IPS-15b (cell line): ENCODE data around the gene MAST2.

Experiments
- H3K27me3 ChIP-seq: one replicate; pipeline ENCODE4 v1.6.1; 2013; ENCODE audit warnings: low read length; ENCODE audit not compliant: control insufficient read depth, insufficient read depth
- H3K36me3 ChIP-seq: one replicate; pipeline ENCODE4 v1.6.1; 2013; ENCODE audit warnings: low read length; ENCODE audit not compliant: control insufficient read depth, insufficient read depth
- H3K4me1 ChIP-seq: one replicate; pipeline ENCODE4 v1.6.1; 2013; ENCODE audit warnings: mild to moderate bottlenecking, low read length; ENCODE audit not compliant: control insufficient read depth, insufficient read depth
- H3K4me3 ChIP-seq: one replicate; pipeline ENCODE4 v1.5.1; 2013; ENCODE audit warnings: low read depth, low read length
- H3K9ac ChIP-seq: one replicate; pipeline ENCODE4 v1.6.1; 2013; ENCODE audit warnings: low read depth, mild to moderate bottlenecking, low read length
- H3K9me3 ChIP-seq: one replicate; pipeline ENCODE4 v1.6.1; 2013; ENCODE audit warnings: mild to moderate bottlenecking, low read length; ENCODE audit not compliant: control insufficient read depth, insufficient read depth

Gene MAST2

DNA sequence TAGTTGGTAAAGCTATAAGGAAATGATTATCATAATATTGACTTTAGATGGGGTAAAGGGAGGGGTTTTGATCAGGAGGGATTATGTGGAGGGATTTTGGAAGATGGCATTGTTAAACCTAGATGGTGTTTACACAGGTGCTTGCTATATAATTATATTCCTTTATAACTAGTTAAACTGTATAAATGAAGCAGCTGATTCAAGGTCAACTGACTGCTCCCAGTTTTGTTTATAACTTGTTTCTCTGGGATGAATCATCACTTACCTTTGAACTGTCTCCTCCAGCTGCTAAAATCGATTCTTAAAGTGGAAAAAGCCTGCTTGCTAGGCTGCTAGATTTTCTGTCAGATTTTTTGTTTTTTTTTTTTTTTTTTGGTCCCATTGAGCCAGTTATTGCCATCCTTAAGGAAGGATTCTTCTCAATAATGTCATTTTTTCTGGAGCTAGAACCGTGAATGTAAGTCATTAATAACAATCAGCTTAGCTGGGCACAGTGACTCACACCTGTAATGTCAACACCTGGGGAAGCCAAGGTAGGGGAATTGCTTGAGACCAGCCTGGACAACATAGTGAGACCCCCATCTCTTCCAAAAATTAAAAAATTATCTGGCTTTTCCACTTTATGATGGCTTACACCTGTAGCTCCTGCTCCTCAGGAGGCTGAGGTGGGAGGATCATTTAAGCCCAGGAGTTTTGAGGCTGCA, 175.8 kb downstream of the MAST2 start:
- no peaks in the 10 kb centered on the region for H3K9me3 ChIP-seq
- no peak overlapping the region for H3K4me3 ChIP-seq
- no peaks in the 10 kb centered on the region for H3K27me3 ChIP-seq
- H3K4me1 ChIP-seq = no peaks in the 10 kb centered on the region
- no peaks in the 10 kb centered on the region for H3K36me3 ChIP-seq
- no peak overlapping the region for H3K9ac ChIP-seq

DNA sequence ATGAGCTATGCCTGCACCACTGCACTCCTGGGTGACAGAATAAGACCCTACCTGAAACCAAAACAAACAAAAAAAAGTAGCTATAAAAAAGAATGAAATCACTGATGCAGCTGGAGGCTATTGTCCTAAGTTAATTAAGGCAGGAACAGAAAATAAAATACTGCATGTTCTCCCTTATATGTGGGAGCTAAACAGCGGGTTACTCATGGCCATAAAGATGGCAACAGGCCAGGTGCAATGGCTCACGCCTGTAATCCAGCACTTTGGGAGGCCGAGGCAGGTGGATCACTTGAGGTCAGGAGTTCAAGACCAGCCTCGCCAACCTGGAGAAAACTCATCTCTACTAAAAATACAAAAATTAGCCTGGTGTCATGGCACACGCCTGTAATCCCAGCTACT, 176.4 kb downstream of the MAST2 start:
- Histone ChIP-seq H3K36me3 (no peaks in the 10 kb centered on the region), H3K4me1 (no peaks in the 10 kb centered on the region), H3K27me3 (no peaks in the 10 kb centered on the region), H3K9me3 (no peaks in the 10 kb centered on the region), H3K4me3 (no peak overlapping the region), H3K9ac (no peak overlapping the region)

DNA sequence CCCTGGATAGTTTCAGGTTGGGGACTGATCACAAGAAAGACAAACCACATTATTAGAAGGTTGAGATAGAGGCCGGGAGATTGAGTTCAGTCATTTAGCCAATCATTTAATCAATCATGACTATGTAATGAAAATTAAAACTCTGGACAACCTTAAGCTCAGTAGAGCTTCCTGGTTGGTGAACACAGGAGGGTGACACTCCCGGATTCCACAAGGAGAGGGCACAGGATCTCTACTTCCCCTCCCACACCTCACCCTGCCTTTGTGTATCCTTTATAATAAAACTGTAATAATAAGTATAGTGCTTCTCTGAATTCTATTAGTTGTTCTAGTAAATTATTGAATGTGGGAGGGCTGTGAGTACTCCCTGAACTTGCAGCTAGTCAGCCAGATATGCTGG, 178.9 kb downstream of the MAST2 start:
- Histone ChIP-seq H3K36me3 (no peaks in the 10 kb centered on the region), H3K9ac (no peak overlapping the region), H3K4me1 (no peaks in the 10 kb centered on the region), H3K9me3 (no peaks in the 10 kb centered on the region), H3K27me3 (no peaks in the 10 kb centered on the region), H3K4me3 (no peak overlapping the region)

DNA sequence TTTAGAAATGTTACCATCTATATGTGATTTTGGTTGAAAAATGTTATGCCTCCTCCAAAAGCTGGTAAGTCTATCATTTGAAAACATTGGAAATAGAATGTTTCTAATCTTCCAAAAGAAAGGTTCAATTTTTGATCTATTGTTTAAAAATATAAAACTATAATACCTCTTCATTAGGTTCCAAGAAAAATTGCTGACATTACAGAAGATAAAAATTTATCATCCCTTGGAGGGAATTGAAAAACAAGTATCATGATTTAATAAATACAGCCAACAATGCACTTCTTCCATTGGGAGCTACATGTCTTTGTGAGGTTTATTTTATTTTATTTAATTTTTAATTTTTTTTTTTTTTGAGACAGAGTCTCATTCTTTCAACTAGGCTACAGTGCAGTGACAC, 180.6 kb downstream of the MAST2 start:
- Histone ChIP-seq H3K4me1 (no peaks in the 10 kb centered on the region), H3K4me3 (no peak overlapping the region), H3K9ac (no peak overlapping the region), H3K36me3 (no peaks in the 10 kb centered on the region), H3K27me3 (no peaks in the 10 kb centered on the region), H3K9me3 (no peaks in the 10 kb centered on the region)

DNA sequence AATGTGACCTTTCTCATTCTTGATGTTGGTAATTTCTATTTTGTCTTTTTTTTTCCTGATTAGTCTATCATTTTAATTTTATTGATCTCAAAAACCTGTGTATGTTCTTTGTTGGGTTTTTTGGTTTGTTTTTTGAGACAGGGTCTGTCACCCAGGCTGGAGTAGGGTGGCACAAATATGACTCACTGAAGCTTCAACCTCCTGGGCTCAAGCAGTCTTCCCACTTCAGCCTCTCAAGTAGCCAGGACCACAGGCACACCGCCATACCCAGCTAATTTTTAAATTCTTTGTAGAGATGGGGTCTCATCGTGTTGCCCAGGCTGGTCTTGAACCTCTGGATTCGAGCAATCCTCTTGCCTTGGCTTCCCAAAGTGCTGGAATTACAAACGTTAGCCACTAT, 183.8 kb downstream of the MAST2 start:
- H3K36me3 ChIP-seq = no peaks in the 10 kb centered on the region
- H3K27me3 ChIP-seq = no peaks in the 10 kb centered on the region
- H3K9ac ChIP-seq = no peak overlapping the region
- no peaks in the 10 kb centered on the region for H3K9me3 ChIP-seq
- H3K4me1 ChIP-seq = no peaks in the 10 kb centered on the region
- H3K4me3 ChIP-seq = no peak overlapping the region

DNA sequence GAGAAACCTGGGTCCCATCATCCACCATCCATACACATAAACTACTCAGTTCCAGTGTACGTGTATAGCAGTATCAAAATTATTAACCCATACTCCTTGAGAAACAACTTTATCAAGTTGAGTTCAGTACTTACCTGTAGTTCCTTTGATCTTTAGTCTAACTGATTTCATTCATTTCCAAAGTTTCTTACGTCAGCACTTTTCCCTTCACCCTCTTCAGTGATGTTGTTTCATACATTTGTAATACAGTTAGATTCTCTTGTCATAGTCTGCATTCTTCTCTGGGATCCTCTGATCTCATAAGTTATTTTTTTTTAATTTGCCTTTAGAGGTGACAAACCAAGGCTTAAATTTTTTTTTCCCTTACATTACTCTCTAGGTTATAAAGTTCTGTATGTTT, 185.8 kb downstream of the MAST2 start:
- no peak overlapping the region for H3K4me3 ChIP-seq
- H3K4me1 ChIP-seq = no peaks in the 10 kb centered on the region
- no peaks in the 10 kb centered on the region for H3K9me3 ChIP-seq
- no peaks in the 10 kb centered on the region for H3K27me3 ChIP-seq
- no peaks in the 10 kb centered on the region for H3K36me3 ChIP-seq
- no peak overlapping the region for H3K9ac ChIP-seq

DNA sequence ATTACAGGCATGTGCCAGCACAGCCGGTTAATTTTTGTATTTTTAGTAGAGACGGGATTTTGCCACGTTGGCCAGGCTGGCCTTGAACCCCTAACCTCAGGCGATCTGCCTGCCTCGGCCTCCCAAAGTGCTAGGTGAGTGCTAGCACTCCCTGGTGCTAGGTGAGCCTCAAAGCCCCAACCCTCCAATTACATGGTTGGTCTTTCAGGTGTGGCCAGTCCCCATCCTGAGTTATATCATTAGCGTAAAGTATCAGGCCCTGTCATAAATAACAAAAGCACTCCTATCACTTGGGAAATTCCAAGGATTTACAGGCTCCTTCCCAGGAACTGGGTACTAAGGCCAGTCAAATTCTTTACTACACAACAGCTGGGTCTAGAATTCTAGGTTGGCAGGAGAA, 191.0 kb downstream of the MAST2 start:
- no peaks in the 10 kb centered on the region for H3K9me3 ChIP-seq
- no peaks in the 10 kb centered on the region for H3K36me3 ChIP-seq
- H3K4me3 ChIP-seq = no peak overlapping the region
- no peaks in the 10 kb centered on the region for H3K4me1 ChIP-seq
- H3K9ac ChIP-seq = no peak overlapping the region
- H3K27me3 ChIP-seq = no peaks in the 10 kb centered on the region

DNA sequence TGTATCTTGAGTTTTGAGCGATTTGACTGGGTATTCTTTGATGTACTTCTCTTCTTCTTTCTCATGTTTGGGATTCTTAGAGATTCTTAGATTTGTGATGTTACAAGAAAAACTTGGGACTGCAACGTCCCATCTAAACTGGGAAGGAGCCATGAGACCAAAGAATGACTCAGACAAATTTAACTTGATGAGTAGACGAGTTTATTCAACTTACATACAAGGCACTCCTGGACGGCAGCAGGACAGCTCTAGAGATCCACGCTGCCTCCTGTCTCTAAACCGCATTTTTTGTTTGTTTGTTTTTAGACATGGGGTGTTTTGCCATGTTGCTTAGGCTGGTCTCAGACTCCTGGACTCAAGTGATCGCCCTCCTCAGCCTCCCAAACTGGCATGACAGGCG, 191.9 kb downstream of the MAST2 start:
- Histone ChIP-seq H3K4me3 (no peak overlapping the region), H3K36me3 (no peaks in the 10 kb centered on the region), H3K9ac (no peak overlapping the region), H3K4me1 (no peaks in the 10 kb centered on the region), H3K27me3 (no peaks in the 10 kb centered on the region), H3K9me3 (no peaks in the 10 kb centered on the region)

DNA sequence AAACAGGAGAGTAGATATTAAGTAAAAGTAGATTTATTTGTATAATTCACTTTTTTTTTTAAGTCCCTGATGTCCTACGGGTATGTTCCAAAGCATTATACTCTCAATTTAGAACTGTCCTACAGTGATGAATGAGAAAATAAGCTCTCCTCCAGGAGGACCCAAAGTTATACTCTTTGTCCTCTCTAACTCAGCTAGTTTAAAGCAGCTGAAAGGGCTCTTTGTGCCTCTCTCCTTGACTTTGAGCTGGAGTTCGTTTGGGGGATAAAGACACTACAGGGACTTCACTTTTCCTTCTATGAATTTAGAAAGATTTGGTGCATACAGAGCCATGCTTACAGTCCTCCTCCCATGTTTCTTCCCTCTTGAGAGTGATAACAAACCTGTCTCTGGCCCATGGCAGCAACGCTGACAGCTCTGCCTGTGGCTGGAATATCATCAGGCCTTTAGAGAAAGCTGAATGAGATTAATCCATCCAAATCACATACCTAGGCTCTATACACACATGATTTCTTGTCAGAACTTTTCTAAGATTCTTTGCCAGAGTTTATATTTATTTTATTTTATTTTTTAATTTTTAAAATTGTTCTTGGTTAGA, 194.7 kb downstream of the MAST2 start:
- Histone ChIP-seq H3K4me3 (no peak overlapping the region), H3K36me3 (no peaks in the 10 kb centered on the region), H3K9ac (no peak overlapping the region), H3K27me3 (no peaks in the 10 kb centered on the region), H3K9me3 (no peaks in the 10 kb centered on the region), H3K4me1 (no peaks in the 10 kb centered on the region)

DNA sequence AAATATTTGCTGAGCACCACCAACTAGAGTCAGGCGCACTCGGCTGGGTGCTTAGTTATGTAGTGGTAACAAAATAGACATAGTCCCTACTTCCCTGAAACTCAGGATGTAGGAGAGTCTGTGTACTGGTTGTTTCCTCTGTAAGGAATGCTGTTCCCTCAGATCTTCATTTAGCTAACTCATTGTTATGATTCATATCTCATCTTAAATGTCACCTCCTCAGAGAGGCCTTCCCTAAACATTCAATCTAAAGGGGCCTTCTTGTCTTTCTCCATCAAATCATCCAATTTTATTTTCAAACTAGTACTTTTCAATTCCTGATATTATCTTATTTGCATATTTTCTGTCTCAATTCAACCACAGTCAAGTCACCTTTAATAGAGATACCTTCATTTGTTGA, 196.1 kb downstream of the MAST2 start:
- H3K4me1 ChIP-seq = no peaks in the 10 kb centered on the region
- no peak overlapping the region for H3K4me3 ChIP-seq
- no peaks in the 10 kb centered on the region for H3K27me3 ChIP-seq
- no peaks in the 10 kb centered on the region for H3K9me3 ChIP-seq
- no peak overlapping the region for H3K9ac ChIP-seq
- no peaks in the 10 kb centered on the region for H3K36me3 ChIP-seq

DNA sequence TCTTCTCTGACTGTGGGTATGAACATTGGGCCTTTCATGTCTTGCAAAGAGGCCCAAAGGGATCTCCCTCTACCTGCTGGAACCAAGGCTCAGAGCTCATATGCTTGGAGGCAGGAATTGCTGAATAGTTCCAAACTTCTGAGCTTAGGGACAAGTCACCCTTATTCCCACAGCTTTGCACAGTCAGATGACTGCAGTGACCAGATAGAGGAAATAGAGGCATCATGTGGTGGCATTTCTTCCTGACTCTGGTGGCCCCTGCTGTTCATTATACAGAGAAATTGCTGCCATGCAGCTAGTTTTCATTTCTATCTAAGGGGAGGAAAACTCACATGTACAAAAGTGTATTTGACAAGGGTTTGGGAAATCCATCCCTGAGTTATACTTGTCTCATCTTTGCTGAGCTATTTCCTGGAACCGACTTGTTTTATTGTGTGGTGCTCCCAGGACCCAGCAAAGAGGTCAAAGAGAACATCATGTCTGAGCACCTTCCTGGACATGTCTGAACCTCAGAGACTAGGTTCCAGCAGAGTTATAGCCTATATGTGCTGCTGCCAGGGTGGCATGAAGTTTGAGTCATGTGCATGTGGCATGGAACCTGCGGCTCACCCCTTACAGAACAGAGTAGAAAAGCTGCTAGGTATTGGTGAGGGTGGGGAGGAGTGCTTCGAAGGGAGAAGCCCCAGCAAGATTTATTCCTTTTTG, 197.8 kb downstream of the MAST2 start:
- H3K4me1 ChIP-seq = no peaks in the 10 kb centered on the region
- H3K36me3 ChIP-seq = no peaks in the 10 kb centered on the region
- no peak overlapping the region for H3K9ac ChIP-seq
- no peak overlapping the region for H3K4me3 ChIP-seq
- no peaks in the 10 kb centered on the region for H3K9me3 ChIP-seq
- no peaks in the 10 kb centered on the region for H3K27me3 ChIP-seq

DNA sequence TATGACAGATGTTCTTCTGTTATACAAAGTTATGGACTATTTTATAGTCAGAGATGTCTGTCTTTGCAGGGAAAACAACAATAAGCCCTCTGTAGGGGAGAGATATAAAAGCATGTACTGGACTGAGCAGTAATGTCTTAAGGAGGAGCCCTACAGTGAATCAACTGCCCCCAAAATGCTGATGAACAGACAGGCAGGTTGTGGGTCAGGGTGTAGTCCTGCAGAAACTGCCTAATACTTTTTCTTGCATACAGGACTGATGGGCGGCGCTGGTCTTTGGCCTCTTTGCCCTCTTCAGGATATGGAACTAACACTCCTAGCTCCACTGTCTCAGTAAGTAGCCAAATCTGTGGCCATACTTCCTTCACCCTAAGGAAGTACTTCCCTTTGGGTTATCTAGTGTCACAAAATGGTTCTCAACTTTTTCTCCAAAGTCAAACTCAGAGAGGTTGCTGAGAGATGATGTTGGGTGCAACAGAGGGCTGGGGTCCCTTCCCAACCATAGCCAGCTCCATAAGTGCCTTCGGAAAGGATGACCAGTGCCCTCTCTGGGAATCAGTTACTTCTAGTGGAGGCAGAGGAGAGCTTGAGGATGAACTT, 199.2 kb downstream of the MAST2 start:
- Histone ChIP-seq H3K9me3 (no peaks in the 10 kb centered on the region), H3K36me3 (peaks cover 2% of the 10 kb centered on the region), H3K4me3 (no peak overlapping the region), H3K4me1 (no peaks in the 10 kb centered on the region), H3K27me3 (no peaks in the 10 kb centered on the region), H3K9ac (no peak overlapping the region)
